ENCODE data around the gene MTCH1. TPM values are rescaled to one million over a fixed set of nuclear protein-coding genes. Genes with fewer than 3 reads are reported as not detected.

The MTCH1 gene
- total and polyA plus RNA-seq, 8 donors, result 145 to 192 (median 164) TPM

- Histone ChIP-seq H3K27ac (peak overlapping the region in 1 of 2 donors; percentile 50), H3K9me3 (no peaks in the 10 kb centered on the region), H3K36me3 (peaks cover 0 to 51% of the 10 kb centered on the region in 2 donors), H3K4me3 (no peak overlapping the region), H3K27me3 (no peaks in the 10 kb centered on the region), H3K4me1 (peaks cover 0 to 26% of the 10 kb centered on the region in 2 donors)
- TF ChIP-seq, protein P1, sequence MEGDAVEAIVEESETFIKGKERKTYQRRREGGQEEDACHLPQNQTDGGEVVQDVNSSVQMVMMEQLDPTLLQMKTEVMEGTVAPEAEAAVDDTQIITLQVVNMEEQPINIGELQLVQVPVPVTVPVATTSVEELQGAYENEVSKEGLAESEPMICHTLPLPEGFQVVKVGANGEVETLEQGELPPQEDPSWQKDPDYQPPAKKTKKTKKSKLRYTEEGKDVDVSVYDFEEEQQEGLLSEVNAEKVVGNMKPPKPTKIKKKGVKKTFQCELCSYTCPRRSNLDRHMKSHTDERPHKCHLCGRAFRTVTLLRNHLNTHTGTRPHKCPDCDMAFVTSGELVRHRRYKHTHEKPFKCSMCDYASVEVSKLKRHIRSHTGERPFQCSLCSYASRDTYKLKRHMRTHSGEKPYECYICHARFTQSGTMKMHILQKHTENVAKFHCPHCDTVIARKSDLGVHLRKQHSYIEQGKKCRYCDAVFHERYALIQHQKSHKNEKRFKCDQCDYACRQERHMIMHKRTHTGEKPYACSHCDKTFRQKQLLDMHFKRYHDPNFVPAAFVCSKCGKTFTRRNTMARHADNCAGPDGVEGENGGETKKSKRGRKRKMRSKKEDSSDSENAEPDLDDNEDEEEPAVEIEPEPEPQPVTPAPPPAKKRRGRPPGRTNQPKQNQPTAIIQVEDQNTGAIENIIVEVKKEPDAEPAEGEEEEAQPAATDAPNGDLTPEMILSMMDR (IDR thresholded peaks at IDR 0.05), result peak; percentile 81 to 94
- DNase-seq (peak; percentile 68 to 95 (median 90)), ATAC-seq (peak; percentile 98)
- intact Hi-C loops (cut with DNase I), result loop anchor here in 1 of 2 donors (2.0 to 5.0 kb wide), 2 partner anchors 194 to 252 kb away; no protein-coding TSS in a partner anchor
Measured at GRCh38 chr6:37018198-37019064, 32.4 kb upstream of the MTCH1 start.

- Histone ChIP-seq H3K4me3 (no peak overlapping the region), H3K9me3 (no peaks in the 10 kb centered on the region), H3K27me3 (no peaks in the 10 kb centered on the region), H3K36me3 (peaks cover 0 to 48% of the 10 kb centered on the region in 2 donors), H3K4me1 (peaks cover 0 to 22% of the 10 kb centered on the region in 2 donors), H3K27ac (peak overlapping the region in 1 of 2 donors; percentile 50)
- intact Hi-C loops (cut with DNase I), result loop anchor here in 1 of 2 donors (2.0 to 5.0 kb wide), 2 partner anchors 195 to 251 kb away; no protein-coding TSS in a partner anchor
- TF ChIP-seq, protein P1 (IDR thresholded peaks at IDR 0.05), result no peak
- ATAC-seq (no peak), DNase-seq (peak in 1 of 4 donors; percentile 44)
Measured at GRCh38 chr6:37017606-37018197, 31.7 kb upstream of the MTCH1 start.

GRCh38 chr6:37016995-37017394, 31.0 kb upstream of the MTCH1 start:
- ATAC-seq (no peak), DNase-seq (no peak)
- Histone ChIP-seq H3K4me3 (no peak overlapping the region), H3K9me3 (no peaks in the 10 kb centered on the region), H3K27ac (no peak overlapping the region), H3K36me3 (peaks cover 0 to 41% of the 10 kb centered on the region in 2 donors), H3K4me1 (peaks cover 0 to 20% of the 10 kb centered on the region in 2 donors), H3K27me3 (no peaks in the 10 kb centered on the region)
- intact Hi-C loops (cut with DNase I), result loop anchor here in 1 of 2 donors (5.0 kb wide), 1 partner anchor 195 kb away; no protein-coding TSS in a partner anchor
- TF ChIP-seq, protein P1 (IDR thresholded peaks at IDR 0.05), result no peak

DNA sequence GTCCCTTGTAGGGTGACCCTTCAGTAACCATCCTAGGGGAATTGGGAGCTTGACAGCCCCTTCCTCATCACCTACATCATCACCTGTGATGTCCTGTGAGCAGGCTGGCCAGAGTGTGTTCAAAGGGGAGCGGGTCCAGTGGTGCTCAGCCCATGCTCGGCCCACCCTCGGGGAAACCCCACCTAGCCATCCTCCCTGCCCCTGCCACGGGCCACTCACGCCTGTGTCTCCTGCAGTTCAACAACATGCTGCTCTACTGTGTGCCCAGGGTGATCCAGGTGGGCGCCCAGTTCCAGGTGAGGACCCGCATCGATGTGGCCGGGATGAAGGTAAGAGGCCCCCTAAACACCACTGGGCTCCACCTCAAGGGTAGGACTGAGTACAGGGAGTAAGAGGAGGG, 29.5 kb upstream of the MTCH1 start:
- Histone ChIP-seq H3K36me3 (peaks cover 0 to 50% of the 10 kb centered on the region in 2 donors), H3K27ac (no peak overlapping the region), H3K9me3 (no peaks in the 10 kb centered on the region), H3K4me1 (peaks cover 0 to 16% of the 10 kb centered on the region in 2 donors), H3K27me3 (no peaks in the 10 kb centered on the region), H3K4me3 (no peak overlapping the region)
- intact Hi-C loops (cut with DNase I), result loop anchor here in 1 of 2 donors (5.0 kb wide), 1 partner anchor 197 kb away; no protein-coding TSS in a partner anchor
- peak in 1 of 4 donors; percentile 68 for DNase-seq
- ATAC-seq, result no peak
- TF ChIP-seq, protein P1 (IDR thresholded peaks at IDR 0.05), result no peak

GRCh38 chr6:37014667-37015066, 28.7 kb upstream of the MTCH1 start:
- H3K36me3 ChIP-seq, result peaks cover 0 to 48% of the 10 kb centered on the region in 2 donors
- H3K9me3 ChIP-seq, result no peaks in the 10 kb centered on the region
- intact Hi-C loops (cut with DNase I), result loop anchor here in 1 of 2 donors (5.0 kb wide), 1 partner anchor 198 kb away; no protein-coding TSS in a partner anchor
- TF ChIP-seq, protein P1 (IDR thresholded peaks at IDR 0.05), result no peak
- ATAC-seq, result no peak
- H3K4me1 ChIP-seq, result peaks cover 0 to 20% of the 10 kb centered on the region in 2 donors
- DNase-seq, result no peak
- H3K4me3 ChIP-seq, result no peak overlapping the region
- H3K27ac ChIP-seq, result no peak overlapping the region
- no peaks in the 10 kb centered on the region for H3K27me3 ChIP-seq
